Esophagus muscularis mucosa (tissue), 4 donors: ENCODE results near the gene EXOC3. TPM values are rescaled to one million over a fixed set of nuclear protein-coding genes. Genes with fewer than 3 reads are reported as not detected.

ENCODE experiments used
- DNase-seq: peaks from one replicate; pipeline ENCODE4 v3.0.0-alpha.2; 2017; ENCODE audit errors: extremely low spot score
- H3K27ac ChIP-seq, 4 donors: fragments of 200-600 bp; sonication (generic); replicated peaks in 1 of 4; 1 replicate in 3 of 4; 2 replicates in 1 of 4; pipeline ENCODE4 v1.5.1; 2016 to 2019; ENCODE audit warnings: mild to moderate bottlenecking in 1 of 4
- H3K27me3 ChIP-seq, 4 donors: fragments of 200-600 bp; sonication (generic); one replicate each; pipeline versions ENCODE4 v1.5.1 to v1.6.0; 2016 to 2019
- H3K36me3 ChIP-seq, 4 donors: fragments of 200-600 bp; sonication (generic); one replicate each; pipeline ENCODE4 v1.5.1; 2016 to 2019
- H3K4me1 ChIP-seq, 4 donors: fragments of 200-600 bp; sonication (generic); one replicate each; pipeline ENCODE4 v1.5.1; 2016 to 2019
- H3K4me3 ChIP-seq, 4 donors: fragments of 200-600 bp; sonication (generic); 1 replicate in 2 of 4; 2 replicates in 2 of 4; pipeline ENCODE4 v1.5.1; 2016 to 2019; ENCODE audit warnings: mild to moderate bottlenecking in 4 of 4, moderate library complexity in 1 of 4
- H3K9me3 ChIP-seq, 4 donors: fragments of 200-600 bp; sonication (generic); 1 replicate in 3 of 4; 2 replicates in 1 of 4; pipeline ENCODE4 v1.5.1; 2016 to 2019
- CTCF ChIP-seq, 3 experiments: fragments of 200-600 bp in 2 of 3; fragments of 450-650 bp in 1 of 3; sonication (generic) in 2 of 3; IDR thresholded peaks; one replicate each; pipeline ENCODE4 v1.5.1; 2017 to 2019; ENCODE audit warnings: antibody characterized with exemption in 3 of 3, mild to moderate bottlenecking in 2 of 3, moderate library complexity in 1 of 3
- EP300 ChIP-seq: sonication (generic); formaldehyde crosslinking; IDR thresholded peaks from one replicate; pipeline ENCODE4 v1.6.1; 2017; ENCODE audit warnings: antibody characterized with exemption
- POLR2A ChIP-seq: fragments of 450-650 bp; IDR thresholded peaks from one replicate; pipeline ENCODE4 v1.6.1; 2017; ENCODE audit warnings: antibody characterized with exemption, moderate library complexity, mild to moderate bottlenecking, low read depth
- POLR2AphosphoS5 ChIP-seq, 2 donors: sonication (generic); formaldehyde crosslinking; IDR thresholded peaks; one replicate each; pipeline ENCODE4 v1.6.1; 2017; ENCODE audit warnings: antibody characterized with exemption in 2 of 2
- WGBS: methylation state at CpG from one replicate; pipeline ENCODE4 v1.1.5; 2018; 5-methylcytosine and 5-hydroxymethylcytosine counted together
- intact Hi-C: fragments of 100-400 bp; cut with DNase I; formaldehyde crosslinking; loops from one replicate; pipeline ENCODE4 v1.15.1; 2023
- total RNA-seq, 4 donors: library from RNA; depleted of rRNA; stranded (reverse); fragments of >200 nt; gene quantifications; one replicate each; pipeline versions ENCODE4 v1.1.0 to v1.2.1, GENCODE V29; 2016

The EXOC3 gene
- total RNA-seq, 4 donors from 2014 or later: 48.6 to 82.1 (median 59.3) TPM

DNA sequence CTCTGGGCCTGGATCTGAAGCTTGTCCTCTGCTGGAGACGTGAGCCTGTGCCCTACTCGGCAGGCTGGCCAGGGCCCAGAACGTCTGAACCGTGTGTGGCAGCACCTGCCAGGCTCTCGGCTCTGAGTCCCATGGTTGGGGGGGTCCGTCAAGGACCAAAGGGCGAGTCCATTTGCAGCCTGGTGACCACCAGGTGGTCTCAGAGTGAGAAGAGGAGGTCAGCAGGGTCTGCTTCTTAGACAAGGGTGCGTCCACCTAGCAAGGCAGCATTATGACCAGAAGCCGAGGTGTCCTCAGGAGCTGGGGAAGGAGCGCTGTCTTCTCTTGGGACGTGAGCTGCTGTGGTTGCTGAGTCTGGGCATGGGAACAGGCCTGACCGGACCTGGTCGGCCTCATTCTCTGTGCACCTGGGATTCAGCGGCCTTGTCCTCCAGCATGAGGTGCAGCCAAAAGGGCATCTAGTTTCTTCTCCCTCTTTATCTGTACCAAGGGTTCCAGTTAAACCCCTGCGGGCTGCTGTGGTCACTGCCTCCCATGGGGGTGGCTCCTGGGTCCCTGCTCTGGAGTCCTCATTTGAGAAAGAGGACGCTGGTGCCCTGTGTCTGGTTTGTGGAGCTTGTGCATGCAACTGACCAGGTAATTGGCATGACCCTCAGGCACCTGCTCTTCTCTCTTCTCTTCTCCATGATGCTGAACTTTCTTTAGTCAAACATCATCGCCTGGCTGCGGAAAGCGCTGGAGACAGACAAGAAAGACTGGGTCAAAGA, 14.4 kb downstream of the EXOC3 start:
- peaks cover 51 to 93% (median 91%) of the 10 kb centered on the region in 4 donors for H3K36me3 ChIP-seq
- H3K4me3 ChIP-seq: no peak overlapping the region
- H3K9me3 ChIP-seq: peaks cover 0 to 3% (median 2%) of the 10 kb centered on the region in 4 donors
- no peaks in the 10 kb centered on the region for H3K27me3 ChIP-seq
- intact Hi-C loops: no loop called here
- WGBS: 91% methylated on average over 18 of the region's 19 CpGs
- H3K27ac ChIP-seq: no peak overlapping the region
- no peak for TF ChIP-seq POLR2AphosphoS5 (IDR thresholded peaks at IDR 0.05)
- no peak for TF ChIP-seq CTCF (IDR thresholded peaks at IDR 0.05)
- no peak for TF ChIP-seq POLR2A
- no peak for TF ChIP-seq EP300
- no peak for DNase-seq
- no peaks in the 10 kb centered on the region for H3K4me1 ChIP-seq

GRCh38 chr5:458547-459353, 15.8 kb downstream of the EXOC3 start:
- H3K27ac ChIP-seq: no peak overlapping the region

GRCh38 chr5:459562-460272, 16.7 kb downstream of the EXOC3 start:
- Histone ChIP-seq H3K36me3 (peaks cover 43 to 94% (median 89%) of the 10 kb centered on the region in 4 donors), H3K27ac (no peak overlapping the region), H3K4me3 (no peak overlapping the region), H3K27me3 (no peaks in the 10 kb centered on the region), H3K4me1 (no peaks in the 10 kb centered on the region), H3K9me3 (no peaks in the 10 kb centered on the region)
- TF ChIP-seq POLR2AphosphoS5 (IDR thresholded peaks at IDR 0.05): no peak
- TF ChIP-seq POLR2A: no peak
- no peak for TF ChIP-seq EP300
- TF ChIP-seq CTCF (IDR thresholded peaks at IDR 0.05): no peak
- 93% methylated on average over 22 of the region's 24 CpGs for WGBS
- intact Hi-C loops: no loop called here
- DNase-seq: no peak

More at GRCh38 chr5:458547-459353, 15.8 kb downstream of the EXOC3 start:
- no peak for DNase-seq
- H3K4me1 ChIP-seq: no peaks in the 10 kb centered on the region
- H3K9me3 ChIP-seq: no peaks in the 10 kb centered on the region
- peaks cover 46 to 92% (median 89%) of the 10 kb centered on the region in 4 donors for H3K36me3 ChIP-seq
- intact Hi-C loops: no loop called here
- no peaks in the 10 kb centered on the region for H3K27me3 ChIP-seq
- WGBS: 81% methylated on average over 17 of the region's 17 CpGs
- no peak overlapping the region for H3K4me3 ChIP-seq
- TF ChIP-seq POLR2AphosphoS5 (IDR thresholded peaks at IDR 0.05) (no peak), POLR2A (no peak), CTCF (IDR thresholded peaks at IDR 0.05) (no peak), EP300 (no peak)

- Histone ChIP-seq H3K4me1 (no peaks in the 10 kb centered on the region), H3K27me3 (no peaks in the 10 kb centered on the region), H3K4me3 (no peak overlapping the region), H3K9me3 (no peaks in the 10 kb centered on the region), H3K27ac (no peak overlapping the region), H3K36me3 (peaks cover 48 to 94% (median 89%) of the 10 kb centered on the region in 4 donors)
- intact Hi-C loops: no loop called here
- 95% methylated on average over 8 of the region's 8 CpGs for WGBS
- TF ChIP-seq POLR2AphosphoS5 (IDR thresholded peaks at IDR 0.05) (no peak), POLR2A (no peak), CTCF (IDR thresholded peaks at IDR 0.05) (no peak), EP300 (no peak)
- DNase-seq: no peak
Measured at GRCh38 chr5:460273-460625, 17.3 kb downstream of the EXOC3 start.
